ENCODE measurements around the gene GHRH. TPM values are rescaled to one million over a fixed set of nuclear protein-coding genes. Genes with fewer than 3 reads are reported as not detected.

Gene GHRH
- total and polyA plus RNA-seq, 4 donors: not detected

DNA sequence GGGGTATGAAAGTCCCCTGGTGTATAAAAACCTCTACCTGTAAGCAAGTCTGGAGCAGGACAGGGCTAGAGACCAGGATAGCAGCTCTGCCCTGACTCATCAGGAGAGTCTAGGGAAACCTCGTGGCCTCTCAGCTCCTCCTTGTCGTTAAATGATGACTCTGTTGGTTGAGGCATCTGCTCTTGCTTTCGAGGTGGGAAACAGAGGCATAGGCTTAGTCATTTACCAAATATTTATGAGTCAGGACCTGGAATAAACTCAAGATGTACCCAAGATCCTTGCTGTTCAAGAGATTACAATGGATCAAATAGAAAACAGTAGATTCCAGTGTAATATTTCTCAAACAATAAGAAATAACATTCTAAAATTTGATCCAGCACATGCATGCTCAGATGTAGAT is 33.4 kb upstream of the GHRH start:
- Histone ChIP-seq H3K36me3 (ENCODE audit: control insufficient read depth in 4 of 4, insufficient read depth in 3 of 4, low read depth in 1 of 4, low read length in 3 of 4) (peaks cover 0 to 5% (median 3%) of the 10 kb centered on the region in 4 donors), H3K27ac (ENCODE audit: low read depth in 1 of 2, low read length in 2 of 2) (peak overlapping the region in 1 of 2 donors; percentile 13), H3K4me1 (ENCODE audit: control insufficient read depth in 4 of 4, insufficient read depth in 4 of 4, low read length in 3 of 4) (peaks cover 0 to 11% (median 4%) of the 10 kb centered on the region in 4 donors), H3K4me3 (ENCODE audit: low read depth in 1 of 3, low read length in 3 of 3) (no peak overlapping the region), H3K9me3 (ENCODE audit: control insufficient read depth in 4 of 4, low read length in 3 of 4) (no peaks in the 10 kb centered on the region), H3K9ac (ENCODE audit: low read depth in 1 of 2, low read length in 2 of 2) (no peak overlapping the region), H3K27me3 (ENCODE audit: control insufficient read depth in 4 of 4, insufficient read depth in 4 of 4, low read length in 3 of 4) (no peaks in the 10 kb centered on the region)
- WGBS: 68% methylated on average over 3 of the region's 3 CpGs
- DNase-seq (ENCODE audit: low spot score): no peak
- TF ChIP-seq RAD21 (IDR thresholded peaks at IDR 0.05) (no peak), RXRA (IDR thresholded peaks at IDR 0.05) (no peak), GABPA (IDR thresholded peaks at IDR 0.05 in 1 of 2, conservative IDR thresholded peaks at IDR 0.05 in 1 of 2) (no peak), YY1 (IDR thresholded peaks at IDR 0.05) (no peak), EGR1 (IDR thresholded peaks at IDR 0.05; ENCODE audit: low read depth in 2 of 2) (no peak), TAF1 (conservative IDR thresholded peaks at IDR 0.05) (no peak)
- TF ChIP-seq, protein P1, sequence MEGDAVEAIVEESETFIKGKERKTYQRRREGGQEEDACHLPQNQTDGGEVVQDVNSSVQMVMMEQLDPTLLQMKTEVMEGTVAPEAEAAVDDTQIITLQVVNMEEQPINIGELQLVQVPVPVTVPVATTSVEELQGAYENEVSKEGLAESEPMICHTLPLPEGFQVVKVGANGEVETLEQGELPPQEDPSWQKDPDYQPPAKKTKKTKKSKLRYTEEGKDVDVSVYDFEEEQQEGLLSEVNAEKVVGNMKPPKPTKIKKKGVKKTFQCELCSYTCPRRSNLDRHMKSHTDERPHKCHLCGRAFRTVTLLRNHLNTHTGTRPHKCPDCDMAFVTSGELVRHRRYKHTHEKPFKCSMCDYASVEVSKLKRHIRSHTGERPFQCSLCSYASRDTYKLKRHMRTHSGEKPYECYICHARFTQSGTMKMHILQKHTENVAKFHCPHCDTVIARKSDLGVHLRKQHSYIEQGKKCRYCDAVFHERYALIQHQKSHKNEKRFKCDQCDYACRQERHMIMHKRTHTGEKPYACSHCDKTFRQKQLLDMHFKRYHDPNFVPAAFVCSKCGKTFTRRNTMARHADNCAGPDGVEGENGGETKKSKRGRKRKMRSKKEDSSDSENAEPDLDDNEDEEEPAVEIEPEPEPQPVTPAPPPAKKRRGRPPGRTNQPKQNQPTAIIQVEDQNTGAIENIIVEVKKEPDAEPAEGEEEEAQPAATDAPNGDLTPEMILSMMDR (IDR thresholded peaks at IDR 0.05; ENCODE audit: low read depth, low read length, missing input control): no peak
- TF ChIP-seq, protein P2, sequence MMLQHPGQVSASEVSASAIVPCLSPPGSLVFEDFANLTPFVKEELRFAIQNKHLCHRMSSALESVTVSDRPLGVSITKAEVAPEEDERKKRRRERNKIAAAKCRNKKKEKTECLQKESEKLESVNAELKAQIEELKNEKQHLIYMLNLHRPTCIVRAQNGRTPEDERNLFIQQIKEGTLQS (IDR thresholded peaks at IDR 0.05): no peak

DNA sequence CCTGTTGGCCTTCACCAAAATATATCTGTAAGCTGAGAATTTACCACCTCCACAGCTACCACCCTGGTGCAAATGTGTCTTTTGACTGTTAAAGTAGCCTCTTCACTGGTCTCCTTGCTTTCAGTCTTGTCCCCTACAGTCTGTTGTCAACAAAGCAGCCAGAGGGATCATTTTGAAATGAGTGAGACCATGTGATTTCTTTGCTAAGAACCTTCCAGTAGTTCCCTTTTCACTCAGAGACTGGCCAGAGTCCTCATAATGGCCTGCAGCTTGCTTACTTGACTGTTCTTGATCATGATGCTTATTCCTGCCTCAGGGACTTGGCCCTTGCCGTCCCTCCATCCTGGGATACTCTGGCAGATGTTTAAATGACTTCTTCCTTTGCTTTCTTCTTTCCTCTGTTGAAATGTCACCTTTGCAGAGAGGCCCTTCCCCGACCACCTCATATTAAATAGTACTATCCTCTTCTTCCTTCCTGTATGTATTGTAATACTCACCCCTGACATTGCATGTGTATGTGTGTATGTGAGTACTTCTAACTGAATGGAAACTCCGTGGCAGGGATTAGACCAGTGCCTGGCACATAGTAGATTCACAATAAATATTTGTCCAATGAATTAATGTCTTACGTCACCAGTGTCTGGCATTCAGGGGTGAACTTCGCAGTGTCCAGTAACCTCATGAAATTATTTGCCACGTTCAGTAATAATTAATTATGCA is 32.8 kb upstream of the GHRH start:
- peaks cover 0 to 12% (median 4%) of the 10 kb centered on the region in 4 donors for H3K4me1 ChIP-seq (ENCODE audit: control insufficient read depth in 4 of 4, insufficient read depth in 4 of 4, low read length in 3 of 4)
- H3K27me3 ChIP-seq (ENCODE audit: control insufficient read depth in 4 of 4, insufficient read depth in 4 of 4, low read length in 3 of 4): no peaks in the 10 kb centered on the region
- no peak overlapping the region for H3K9ac ChIP-seq (ENCODE audit: low read depth in 1 of 2, low read length in 2 of 2)
- H3K27ac ChIP-seq (ENCODE audit: low read depth in 1 of 2, low read length in 2 of 2): peak overlapping the region; percentile 9 to 13
- H3K36me3 ChIP-seq (ENCODE audit: control insufficient read depth in 4 of 4, insufficient read depth in 3 of 4, low read depth in 1 of 4, low read length in 3 of 4): peaks cover 0 to 5% (median 3%) of the 10 kb centered on the region in 4 donors
- H3K4me3 ChIP-seq (ENCODE audit: low read depth in 1 of 3, low read length in 3 of 3): no peak overlapping the region
- TF ChIP-seq YY1 (IDR thresholded peaks at IDR 0.05): no peak
- TF ChIP-seq HNF4A (conservative IDR thresholded peaks at IDR 0.05): no peak
- no peak for TF ChIP-seq RAD21 (IDR thresholded peaks at IDR 0.05)
- TF ChIP-seq JUND (IDR thresholded peaks at IDR 0.05): no peak
- TF ChIP-seq, protein P2 (IDR thresholded peaks at IDR 0.05): no peak
- no peak for TF ChIP-seq FOXA1 (IDR thresholded peaks at IDR 0.05)
- TF ChIP-seq, protein P3, sequence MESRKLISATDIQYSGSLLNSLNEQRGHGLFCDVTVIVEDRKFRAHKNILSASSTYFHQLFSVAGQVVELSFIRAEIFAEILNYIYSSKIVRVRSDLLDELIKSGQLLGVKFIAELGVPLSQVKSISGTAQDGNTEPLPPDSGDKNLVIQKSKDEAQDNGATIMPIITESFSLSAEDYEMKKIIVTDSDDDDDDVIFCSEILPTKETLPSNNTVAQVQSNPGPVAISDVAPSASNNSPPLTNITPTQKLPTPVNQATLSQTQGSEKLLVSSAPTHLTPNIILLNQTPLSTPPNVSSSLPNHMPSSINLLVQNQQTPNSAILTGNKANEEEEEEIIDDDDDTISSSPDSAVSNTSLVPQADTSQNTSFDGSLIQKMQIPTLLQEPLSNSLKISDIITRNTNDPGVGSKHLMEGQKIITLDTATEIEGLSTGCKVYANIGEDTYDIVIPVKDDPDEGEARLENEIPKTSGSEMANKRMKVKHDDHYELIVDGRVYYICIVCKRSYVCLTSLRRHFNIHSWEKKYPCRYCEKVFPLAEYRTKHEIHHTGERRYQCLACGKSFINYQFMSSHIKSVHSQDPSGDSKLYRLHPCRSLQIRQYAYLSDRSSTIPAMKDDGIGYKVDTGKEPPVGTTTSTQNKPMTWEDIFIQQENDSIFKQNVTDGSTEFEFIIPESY (IDR thresholded peaks at IDR 0.05): no peak
- no peak for TF ChIP-seq HNF4G (IDR thresholded peaks at IDR 0.05)
- no peak for TF ChIP-seq TAF1 (conservative IDR thresholded peaks at IDR 0.05)
- TF ChIP-seq GABPA (IDR thresholded peaks at IDR 0.05 in 1 of 2, conservative IDR thresholded peaks at IDR 0.05 in 1 of 2): no peak
- no peak for TF ChIP-seq NR2F2 (IDR thresholded peaks at IDR 0.05)
- TF ChIP-seq, protein P1 (IDR thresholded peaks at IDR 0.05; ENCODE audit: low read depth, low read length, missing input control): no peak
- no peak for TF ChIP-seq SP1 (IDR thresholded peaks at IDR 0.05)
- TF ChIP-seq, protein P4, sequence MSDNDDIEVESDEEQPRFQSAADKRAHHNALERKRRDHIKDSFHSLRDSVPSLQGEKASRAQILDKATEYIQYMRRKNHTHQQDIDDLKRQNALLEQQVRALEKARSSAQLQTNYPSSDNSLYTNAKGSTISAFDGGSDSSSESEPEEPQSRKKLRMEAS (IDR thresholded peaks at IDR 0.05): no peak
- no peak for TF ChIP-seq RXRA (IDR thresholded peaks at IDR 0.05)
- no peak for TF ChIP-seq FOXA2 (IDR thresholded peaks at IDR 0.05)
- TF ChIP-seq, protein P5, sequence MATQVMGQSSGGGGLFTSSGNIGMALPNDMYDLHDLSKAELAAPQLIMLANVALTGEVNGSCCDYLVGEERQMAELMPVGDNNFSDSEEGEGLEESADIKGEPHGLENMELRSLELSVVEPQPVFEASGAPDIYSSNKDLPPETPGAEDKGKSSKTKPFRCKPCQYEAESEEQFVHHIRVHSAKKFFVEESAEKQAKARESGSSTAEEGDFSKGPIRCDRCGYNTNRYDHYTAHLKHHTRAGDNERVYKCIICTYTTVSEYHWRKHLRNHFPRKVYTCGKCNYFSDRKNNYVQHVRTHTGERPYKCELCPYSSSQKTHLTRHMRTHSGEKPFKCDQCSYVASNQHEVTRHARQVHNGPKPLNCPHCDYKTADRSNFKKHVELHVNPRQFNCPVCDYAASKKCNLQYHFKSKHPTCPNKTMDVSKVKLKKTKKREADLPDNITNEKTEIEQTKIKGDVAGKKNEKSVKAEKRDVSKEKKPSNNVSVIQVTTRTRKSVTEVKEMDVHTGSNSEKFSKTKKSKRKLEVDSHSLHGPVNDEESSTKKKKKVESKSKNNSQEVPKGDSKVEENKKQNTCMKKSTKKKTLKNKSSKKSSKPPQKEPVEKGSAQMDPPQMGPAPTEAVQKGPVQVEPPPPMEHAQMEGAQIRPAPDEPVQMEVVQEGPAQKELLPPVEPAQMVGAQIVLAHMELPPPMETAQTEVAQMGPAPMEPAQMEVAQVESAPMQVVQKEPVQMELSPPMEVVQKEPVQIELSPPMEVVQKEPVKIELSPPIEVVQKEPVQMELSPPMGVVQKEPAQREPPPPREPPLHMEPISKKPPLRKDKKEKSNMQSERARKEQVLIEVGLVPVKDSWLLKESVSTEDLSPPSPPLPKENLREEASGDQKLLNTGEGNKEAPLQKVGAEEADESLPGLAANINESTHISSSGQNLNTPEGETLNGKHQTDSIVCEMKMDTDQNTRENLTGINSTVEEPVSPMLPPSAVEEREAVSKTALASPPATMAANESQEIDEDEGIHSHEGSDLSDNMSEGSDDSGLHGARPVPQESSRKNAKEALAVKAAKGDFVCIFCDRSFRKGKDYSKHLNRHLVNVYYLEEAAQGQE (IDR thresholded peaks at IDR 0.05): no peak
- no peak for TF ChIP-seq EGR1 (IDR thresholded peaks at IDR 0.05; ENCODE audit: low read depth in 2 of 2)
- WGBS: 83% methylated on average over 6 of the region's 6 CpGs
- no peaks in the 10 kb centered on the region for H3K9me3 ChIP-seq (ENCODE audit: control insufficient read depth in 4 of 4, low read length in 3 of 4)
- DNase-seq (ENCODE audit: low spot score): no peak

Measured in liver (tissue), 9 donors.